Mesenchymal stem cell (in vitro differentiated cells and primary cell): ENCODE results near the gene FOXF1.

Source experiments
- DNase-seq: peaks from one replicate; pipeline ENCODE4 v3.0.0-alpha.2; 2013
- H2AFZ ChIP-seq: one replicate; pipeline ENCODE4 v1.6.1; 2013; ENCODE audit warnings: low read depth, mild to moderate bottlenecking, control low read depth, inconsistent platforms, low read length, moderate library complexity
- H2AK5ac ChIP-seq: 2 replicates; pipeline ENCODE4 v1.6.1; 2013; ENCODE audit warnings: low read length, moderate library complexity, mild to moderate bottlenecking, inconsistent platforms; ENCODE audit not compliant: severe bottlenecking
- H2BK120ac ChIP-seq: one replicate; pipeline ENCODE4 v1.6.1; 2013; ENCODE audit warnings: low read depth, mild to moderate bottlenecking, inconsistent platforms, low read length, moderate library complexity
- H2BK12ac ChIP-seq, 2 experiments: one replicate each; pipeline ENCODE4 v1.6.1; 2013; ENCODE audit warnings: inconsistent platforms in 2 of 2, low read length in 2 of 2, mild to moderate bottlenecking in 2 of 2, moderate library complexity in 2 of 2, control low read depth in 1 of 2
- H2BK15ac ChIP-seq: one replicate; pipeline ENCODE4 v1.6.1; 2013; ENCODE audit warnings: mild to moderate bottlenecking, low read depth, inconsistent platforms; ENCODE audit not compliant: poor library complexity, severe bottlenecking
- H2BK5ac ChIP-seq: 2 replicates; pipeline ENCODE4 v1.6.1; 2013; ENCODE audit warnings: low read depth, mild to moderate bottlenecking, low read length, control low read depth, inconsistent platforms; ENCODE audit not compliant: poor library complexity, severe bottlenecking
- H3K14ac ChIP-seq, 2 experiments: one replicate each; pipeline ENCODE4 v1.6.1; 2013; ENCODE audit warnings: inconsistent platforms in 2 of 2, low read length in 2 of 2, control low read depth in 1 of 2, mild to moderate bottlenecking in 1 of 2, moderate library complexity in 1 of 2
- H3K18ac ChIP-seq, 2 experiments: one replicate each; pipeline ENCODE4 v1.6.1; 2013; ENCODE audit warnings: inconsistent platforms in 2 of 2, low read length in 2 of 2, control low read depth in 1 of 2, low read depth in 1 of 2, mild to moderate bottlenecking in 1 of 2
- H3K23ac ChIP-seq, 2 experiments: one replicate each; pipeline ENCODE4 v1.6.1; 2013; ENCODE audit warnings: inconsistent platforms in 2 of 2, low read length in 2 of 2, mild to moderate bottlenecking in 2 of 2, moderate library complexity in 2 of 2, control low read depth in 1 of 2
- H3K27ac ChIP-seq: 2 replicates; pipeline ENCODE4 v1.5.1; 2013; ENCODE audit warnings: mild to moderate bottlenecking, moderate library complexity, low read length, control low read depth, inconsistent platforms; ENCODE audit not compliant: poor library complexity, severe bottlenecking
- H3K27me3 ChIP-seq, 2 experiments: 2 replicates each; pipeline versions ENCODE4 v1.6.1 to v1.7.0; 2013; ENCODE audit warnings: low read length in 2 of 2, mild to moderate bottlenecking in 2 of 2, moderate library complexity in 2 of 2, control low read depth in 1 of 2, inconsistent platforms in 1 of 2; ENCODE audit not compliant: control insufficient read depth in 1 of 2, insufficient read depth in 1 of 2
- H3K36me3 ChIP-seq, 2 experiments: 2 replicates each; pipeline versions ENCODE4 v1.6.1 to v1.7.0; 2013; ENCODE audit warnings: low read length in 2 of 2, control low read depth in 1 of 2, inconsistent platforms in 1 of 2, low read depth in 1 of 2, mild to moderate bottlenecking in 1 of 2; ENCODE audit not compliant: insufficient read depth in 2 of 2, control insufficient read depth in 1 of 2
- H3K4ac ChIP-seq, 2 experiments: one replicate each; pipeline ENCODE4 v1.6.1; 2013; ENCODE audit warnings: inconsistent platforms in 2 of 2, low read length in 2 of 2, mild to moderate bottlenecking in 2 of 2, moderate library complexity in 2 of 2, control low read depth in 1 of 2, low read depth in 1 of 2
- H3K4me1 ChIP-seq: 2 replicates; pipeline ENCODE4 v1.6.1; 2013; ENCODE audit warnings: low read depth, low read length, control low read depth; ENCODE audit not compliant: control insufficient read depth, insufficient read depth
- H3K4me2 ChIP-seq: 2 replicates; pipeline ENCODE4 v1.6.1; 2013; ENCODE audit warnings: low read length, mild to moderate bottlenecking, inconsistent platforms; ENCODE audit not compliant: poor library complexity, severe bottlenecking
- H3K4me3 ChIP-seq, 2 experiments: 2 replicates each; pipeline versions ENCODE4 v1.5.1 to v1.7.0; 2013; ENCODE audit warnings: low read length in 2 of 2, mild to moderate bottlenecking in 2 of 2, control low read depth in 1 of 2, low read depth in 1 of 2; ENCODE audit not compliant: insufficient read depth in 1 of 2
- H3K79me1 ChIP-seq: replicated peaks from 2 replicates; pipeline ENCODE4 v1.6.1; 2013; ENCODE audit warnings: mild to moderate bottlenecking, control low read depth, low read length, inconsistent platforms; ENCODE audit not compliant: poor library complexity, severe bottlenecking
- H3K9ac ChIP-seq: 2 replicates; pipeline ENCODE4 v1.7.0; 2013; ENCODE audit warnings: mild to moderate bottlenecking, low read length, moderate library complexity
- H3K9me3 ChIP-seq: 2 replicates; pipeline ENCODE4 v1.7.0; 2013; ENCODE audit warnings: mild to moderate bottlenecking, low read length; ENCODE audit not compliant: control insufficient read depth
- H4K8ac ChIP-seq: one replicate; pipeline ENCODE4 v1.6.1; 2013; ENCODE audit warnings: inconsistent platforms, mild to moderate bottlenecking, low read length, moderate library complexity
- H4K91ac ChIP-seq: one replicate; pipeline ENCODE4 v1.6.1; 2013; ENCODE audit warnings: mild to moderate bottlenecking, low read length, inconsistent platforms
- WGBS: methylation state at CpG from one replicate; pipeline ENCODE4 v1.1.7; 2013; ENCODE audit warnings: mixed read lengths; 5-methylcytosine and 5-hydroxymethylcytosine counted together

Gene FOXF1

GRCh38 chr16:86496929-86497461 lies 13.3 kb upstream of the FOXF1 start:
- WGBS = 1% methylated on average over 38 of the region's 45 CpGs
- peaks cover 93 to 96% of the 10 kb centered on the region in 2 experiments for H3K27me3 ChIP-seq
- no peak for DNase-seq

DNA sequence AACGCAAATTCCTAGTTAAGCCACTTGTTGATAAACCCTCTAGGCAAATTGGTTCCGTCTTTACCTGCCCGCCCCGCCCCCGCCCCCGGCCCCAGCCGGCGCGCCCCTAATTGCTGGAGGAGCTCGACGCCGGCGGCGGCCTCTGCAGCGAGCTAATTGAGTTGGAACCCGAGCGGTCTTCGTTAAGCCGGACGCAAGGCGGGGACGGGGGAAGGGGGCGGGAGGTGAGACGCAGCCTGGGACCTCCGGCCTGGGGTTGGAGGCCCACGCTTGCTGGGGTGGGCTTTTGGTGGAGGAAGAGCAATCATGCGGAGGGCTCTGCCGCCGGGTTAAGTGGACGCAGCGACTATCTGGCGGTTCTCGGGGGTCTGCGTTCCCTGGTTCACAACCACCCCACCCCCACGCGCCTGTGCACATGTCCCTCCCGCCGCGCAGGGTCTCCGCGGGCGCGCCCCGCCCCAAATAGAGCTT lies 12.7 kb upstream of the FOXF1 start:
- Histone ChIP-seq H3K4me2 (no peak overlapping the region), H3K27ac (no peak overlapping the region), H3K18ac (peak overlapping the region; percentile 14 to 89), H3K23ac (no peak overlapping the region), H2AFZ (no peak overlapping the region), H3K4ac (peak overlapping the region in 1 of 2 experiments; percentile 24), H3K4me3 (no peak overlapping the region), H3K79me1 (no peaks in the 10 kb centered on the region), H4K91ac (peak overlapping the region; percentile 88), H3K4me1 (peaks cover 6% of the 10 kb centered on the region), H3K9me3 (no peaks in the 10 kb centered on the region), H3K14ac (no peak overlapping the region), H3K27me3 (peaks cover 93 to 96% of the 10 kb centered on the region in 2 experiments), H2AK5ac (no peak overlapping the region), H2BK12ac (peak overlapping the region in 1 of 2 experiments; percentile 92), H2BK120ac (peak overlapping the region; percentile 97), H2BK15ac (no peak overlapping the region), H3K36me3 (no peaks in the 10 kb centered on the region), H2BK5ac (no peak overlapping the region), H3K9ac (no peak overlapping the region), H4K8ac (peak overlapping the region; percentile 66)
- DNase-seq = peak; percentile 53
- WGBS = 0% methylated on average over 27 of the region's 44 CpGs

More at GRCh38 chr16:86496929-86497461, 13.3 kb upstream of the FOXF1 start:
- Histone ChIP-seq H2AFZ (no peak overlapping the region), H3K79me1 (no peaks in the 10 kb centered on the region), H4K91ac (no peak overlapping the region), H3K36me3 (no peaks in the 10 kb centered on the region), H3K4me2 (no peak overlapping the region), H3K23ac (no peak overlapping the region), H3K14ac (no peak overlapping the region), H3K9ac (no peak overlapping the region), H2BK5ac (no peak overlapping the region), H3K27ac (no peak overlapping the region), H3K4me3 (no peak overlapping the region), H3K4me1 (peaks cover 6% of the 10 kb centered on the region), H3K18ac (peak overlapping the region; percentile 37 to 59), H4K8ac (no peak overlapping the region), H3K4ac (peak overlapping the region; percentile 44 to 66), H2BK120ac (peak overlapping the region; percentile 97), H2BK15ac (no peak overlapping the region), H3K9me3 (no peaks in the 10 kb centered on the region), H2BK12ac (no peak overlapping the region), H2AK5ac (no peak overlapping the region)

- no peak overlapping the region for H2BK5ac ChIP-seq
- DNase-seq = peak; percentile 78
- 4% methylated on average over 21 of the region's 29 CpGs for WGBS
- peak overlapping the region; percentile 97 for H2BK120ac ChIP-seq
- peaks cover 6% of the 10 kb centered on the region for H3K4me1 ChIP-seq
- no peaks in the 10 kb centered on the region for H3K79me1 ChIP-seq
- peak overlapping the region in 1 of 2 experiments; percentile 62 for H3K14ac ChIP-seq
- H3K9me3 ChIP-seq = no peaks in the 10 kb centered on the region
- H3K4me3 ChIP-seq = no peak overlapping the region
- H3K36me3 ChIP-seq = no peaks in the 10 kb centered on the region
- peak overlapping the region; percentile 59 to 90 for H2BK12ac ChIP-seq
- no peak overlapping the region for H2AK5ac ChIP-seq
- H3K4me2 ChIP-seq = no peak overlapping the region
- H3K18ac ChIP-seq = peak overlapping the region; percentile 56 to 90
- peak overlapping the region; percentile 91 for H4K8ac ChIP-seq
- no peak overlapping the region for H3K9ac ChIP-seq
- peak overlapping the region in 1 of 2 experiments; percentile 2 for H3K23ac ChIP-seq
- peak overlapping the region; percentile 81 to 97 for H3K4ac ChIP-seq
- H3K27me3 ChIP-seq = peaks cover 93 to 96% of the 10 kb centered on the region in 2 experiments
- H2BK15ac ChIP-seq = peak overlapping the region; percentile 62
- H3K27ac ChIP-seq = no peak overlapping the region
- peak overlapping the region; percentile 96 for H4K91ac ChIP-seq
- no peak overlapping the region for H2AFZ ChIP-seq
These were observed 12.1 kb upstream of the FOXF1 start for GRCh38 chr16:86498155-86498670.

- H2AK5ac ChIP-seq = no peak overlapping the region
- peak overlapping the region; percentile 94 for H4K8ac ChIP-seq
- 4% methylated on average over 61 of the region's 61 CpGs for WGBS
- peak overlapping the region; percentile 40 for H3K4me2 ChIP-seq
- no peaks in the 10 kb centered on the region for H3K9me3 ChIP-seq
- H2BK12ac ChIP-seq = peak overlapping the region; percentile 47 to 59
- H2BK120ac ChIP-seq = peak overlapping the region; percentile 97
- DNase-seq = peak; percentile 59
- no peak overlapping the region for H3K27ac ChIP-seq
- no peak overlapping the region for H2AFZ ChIP-seq
- no peak overlapping the region for H3K4me3 ChIP-seq
- H4K91ac ChIP-seq = peak overlapping the region; percentile 96
- H3K36me3 ChIP-seq = no peaks in the 10 kb centered on the region
- peaks cover 6% of the 10 kb centered on the region for H3K4me1 ChIP-seq
- peaks cover 93 to 96% of the 10 kb centered on the region in 2 experiments for H3K27me3 ChIP-seq
- peak overlapping the region in 1 of 2 experiments; percentile 2 for H3K23ac ChIP-seq
- H3K14ac ChIP-seq = peak overlapping the region; percentile 17 to 86
- H3K79me1 ChIP-seq = no peaks in the 10 kb centered on the region
- H3K4ac ChIP-seq = peak overlapping the region; percentile 93 to 97
- H3K18ac ChIP-seq = peak overlapping the region; percentile 56 to 90
- no peak overlapping the region for H3K9ac ChIP-seq
- no peak overlapping the region for H2BK5ac ChIP-seq
- peak overlapping the region; percentile 15 for H2BK15ac ChIP-seq
These were observed 11.5 kb upstream of the FOXF1 start for GRCh38 chr16:86498671-86499439.
